Loucy (cell line): ENCODE results near the gene ME3.

Experiments used
- CTCF ChIP-seq: fragments of 200-600 bp; sonication (generic); conservative IDR thresholded peaks from 2 replicates; pipeline ENCODE4 v1.5.1; 2014; ENCODE audit warnings: mild to moderate bottlenecking, antibody characterized with exemption, low read length
- EZH2phosphoT487 ChIP-seq: fragments of 200-600 bp; IDR thresholded peaks from 2 replicates; pipeline ENCODE4 v1.6.1; 2018; ENCODE audit warnings: antibody characterized with exemption, mild to moderate bottlenecking, moderate library complexity, borderline replicate concordance

GRCh38 chr11:86484795-86485166 is 187.6 kb downstream of the ME3 start:
- TF ChIP-seq CTCF = no peak
- no peak for TF ChIP-seq EZH2phosphoT487
